ENCODE results near the gene NKTR.

Gene NKTR

DNA sequence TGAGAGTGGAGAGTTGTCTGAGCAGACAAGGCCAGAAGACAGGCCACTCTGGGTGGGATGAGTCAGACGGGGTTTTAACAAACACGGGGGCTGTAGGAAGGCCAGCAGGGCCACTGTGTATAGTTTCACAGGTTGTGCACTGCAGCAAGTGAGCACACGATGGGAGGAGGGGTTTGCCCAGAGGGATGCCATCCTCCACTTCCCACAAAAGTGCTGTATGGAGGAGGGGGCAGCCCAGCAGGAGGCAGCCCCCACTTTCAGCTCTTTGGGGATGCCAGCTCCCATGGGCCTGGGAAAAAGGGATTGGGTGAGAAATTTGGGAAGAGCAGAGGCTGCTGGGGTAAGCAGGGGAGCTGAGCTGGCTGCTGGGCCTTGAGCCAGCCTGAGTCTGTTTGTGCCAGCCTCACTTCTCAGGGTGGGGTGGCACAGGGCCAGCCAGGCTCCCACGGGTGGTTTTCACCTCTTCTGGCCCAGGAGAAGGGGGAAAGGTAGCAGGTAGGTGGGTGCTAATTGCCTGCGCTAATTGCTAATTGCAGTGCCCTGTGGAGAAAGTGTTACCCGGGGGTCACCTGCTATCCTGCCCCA lies 59.7 kb downstream of the NKTR start:
- in situ Hi-C loops (cut with HindIII; ENCODE audit: low sequenced_read_pairs), result loop anchor here (5.0 kb wide), 1 partner anchor 97 kb away; no protein-coding TSS in a partner anchor

DNA sequence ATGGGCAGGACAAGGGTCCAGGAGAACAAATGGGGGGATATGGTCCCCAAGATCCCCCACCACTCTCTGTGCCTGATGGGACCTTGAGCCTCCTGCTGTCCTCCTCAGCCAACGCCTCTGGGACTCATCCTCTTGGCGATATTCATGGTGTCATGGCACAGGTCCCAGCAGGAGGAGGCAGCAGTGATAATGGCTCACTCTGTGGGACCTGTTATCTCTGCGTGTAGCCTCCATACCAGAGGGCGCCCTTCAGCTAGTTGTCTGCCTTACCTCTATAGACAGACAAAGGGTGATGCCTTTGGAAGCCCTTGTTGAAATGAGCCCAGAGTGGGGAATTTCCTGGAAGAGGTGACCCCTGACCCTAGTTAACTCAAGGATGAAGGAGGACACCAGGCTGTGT lies 60.4 kb downstream of the NKTR start:
- in situ Hi-C loops (cut with HindIII; ENCODE audit: low sequenced_read_pairs), result loop anchor here (5.0 kb wide), 1 partner anchor 96 kb away; no protein-coding TSS in a partner anchor

- in situ Hi-C loops (cut with HindIII; ENCODE audit: low sequenced_read_pairs), result loop anchor here (5.0 kb wide), 1 partner anchor 96 kb away; no protein-coding TSS in a partner anchor
These were observed 61.1 kb downstream of the NKTR start for GRCh38 chr3:42661593-42662022.

- in situ Hi-C loops (cut with HindIII; ENCODE audit: low sequenced_read_pairs), result loop anchor here (5.0 kb wide), 1 partner anchor 95 kb away; no protein-coding TSS in a partner anchor
These were observed 61.7 kb downstream of the NKTR start for GRCh38 chr3:42662037-42662812.

GRCh38 chr3:42662813-42663535 lies 62.5 kb downstream of the NKTR start:
- in situ Hi-C loops (cut with HindIII; ENCODE audit: low sequenced_read_pairs), result loop anchor here (5.0 kb wide), 1 partner anchor 94 kb away; no protein-coding TSS in a partner anchor

- in situ Hi-C loops (cut with HindIII; ENCODE audit: low sequenced_read_pairs), result loop anchor here (5.0 kb wide), 1 partner anchor 93 kb away; no protein-coding TSS in a partner anchor
These were observed 63.3 kb downstream of the NKTR start for GRCh38 chr3:42663581-42664437.

DNA sequence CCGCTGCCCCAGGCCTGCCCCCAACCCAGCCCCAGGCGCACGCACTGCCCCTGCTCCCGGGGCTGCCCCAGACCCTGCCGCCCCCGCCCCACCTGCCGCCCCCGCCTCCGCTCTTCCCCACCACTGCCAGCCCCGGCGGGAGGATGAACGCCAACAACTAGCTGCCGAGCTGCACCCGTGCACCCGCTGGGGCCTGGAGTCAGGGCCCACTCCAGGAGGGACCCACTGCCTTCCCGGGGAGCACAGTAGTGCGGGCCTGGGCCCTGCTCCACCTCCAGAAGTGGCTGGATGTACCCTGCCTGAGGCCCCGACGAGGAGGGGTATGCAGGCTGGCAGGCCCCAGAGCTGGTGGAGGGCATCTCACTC lies 63.9 kb downstream of the NKTR start:
- in situ Hi-C loops (cut with HindIII; ENCODE audit: low sequenced_read_pairs), result loop anchor here (5.0 kb wide), 1 partner anchor 93 kb away; no protein-coding TSS in a partner anchor

GRCh38 chr3:42665050-42665878 lies 64.8 kb downstream of the NKTR start:
- in situ Hi-C loops (cut with HindIII; ENCODE audit: low sequenced_read_pairs), result no loop called here

DNA sequence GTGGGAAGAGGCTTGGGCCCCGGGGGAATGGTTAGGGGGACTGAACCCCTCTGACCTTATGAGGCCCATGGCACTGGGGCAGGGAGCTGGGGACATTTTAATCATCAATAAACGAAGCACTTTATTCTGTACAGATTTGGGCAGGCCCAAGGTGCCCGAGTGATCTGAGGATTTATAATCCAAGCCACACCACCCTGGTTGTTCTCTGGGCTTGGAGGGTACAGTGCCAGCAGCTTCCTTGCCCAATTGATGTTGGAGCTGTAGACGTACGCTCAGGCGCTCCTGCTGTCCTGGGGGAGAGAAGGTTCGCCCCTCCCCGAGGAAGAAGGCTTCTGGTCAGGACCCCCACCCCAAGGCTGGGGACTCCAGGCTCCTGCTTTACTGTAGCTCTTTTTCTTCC lies 65.5 kb downstream of the NKTR start:
- in situ Hi-C loops (cut with HindIII; ENCODE audit: low sequenced_read_pairs), result no loop called here

- in situ Hi-C loops (cut with HindIII; ENCODE audit: low sequenced_read_pairs), result no loop called here
These were observed 66.1 kb downstream of the NKTR start for GRCh38 chr3:42666577-42666998.

DNA sequence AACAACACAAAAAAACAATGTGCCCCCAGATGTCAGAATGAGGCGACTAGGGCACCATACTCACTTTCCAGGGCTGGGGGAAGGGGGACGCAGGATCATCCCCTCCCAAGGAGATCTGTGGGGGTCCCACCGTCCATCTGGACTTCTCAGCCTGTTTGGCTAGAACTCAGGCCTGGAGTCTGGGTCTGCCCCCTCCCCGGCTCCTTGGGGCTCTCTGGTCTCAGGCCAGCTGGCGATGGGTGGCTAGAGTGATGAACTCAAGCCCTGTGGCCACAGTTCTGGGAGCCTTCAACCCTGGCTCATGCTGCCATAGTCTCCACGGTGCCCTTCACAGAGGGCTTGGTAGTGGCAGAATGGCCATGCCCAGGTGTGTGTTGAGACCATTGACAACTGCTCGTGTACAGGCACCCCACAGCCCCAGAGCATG lies 66.6 kb downstream of the NKTR start:
- in situ Hi-C loops (cut with HindIII; ENCODE audit: low sequenced_read_pairs), result no loop called here

- in situ Hi-C loops (cut with HindIII; ENCODE audit: low sequenced_read_pairs), result no loop called here
These were observed 67.3 kb downstream of the NKTR start for GRCh38 chr3:42667523-42668412.

- in situ Hi-C loops (cut with HindIII; ENCODE audit: low sequenced_read_pairs), result no loop called here
These were observed 67.9 kb downstream of the NKTR start for GRCh38 chr3:42668413-42668760.

DNA sequence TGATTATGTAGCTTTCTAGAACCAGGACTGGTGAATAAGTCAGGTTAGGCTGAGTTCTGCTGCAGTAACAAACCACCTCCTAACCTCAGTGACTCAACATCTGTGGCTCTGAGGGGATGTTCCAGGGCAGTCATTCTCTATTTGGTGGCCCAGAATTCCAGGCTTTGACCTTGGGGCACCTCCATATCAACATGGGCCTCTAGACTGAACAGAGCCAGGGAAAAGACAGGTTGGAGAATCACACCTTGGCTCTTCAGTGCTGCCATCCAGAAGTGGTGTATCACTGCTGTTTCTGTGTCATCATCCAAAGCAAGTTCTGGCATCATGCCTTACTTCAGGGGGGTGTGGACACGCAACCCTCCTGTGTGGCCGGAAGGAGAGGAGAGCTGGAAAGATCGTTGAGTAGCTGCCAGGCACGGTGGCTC lies 68.3 kb downstream of the NKTR start:
- in situ Hi-C loops (cut with HindIII; ENCODE audit: low sequenced_read_pairs), result no loop called here

DNA sequence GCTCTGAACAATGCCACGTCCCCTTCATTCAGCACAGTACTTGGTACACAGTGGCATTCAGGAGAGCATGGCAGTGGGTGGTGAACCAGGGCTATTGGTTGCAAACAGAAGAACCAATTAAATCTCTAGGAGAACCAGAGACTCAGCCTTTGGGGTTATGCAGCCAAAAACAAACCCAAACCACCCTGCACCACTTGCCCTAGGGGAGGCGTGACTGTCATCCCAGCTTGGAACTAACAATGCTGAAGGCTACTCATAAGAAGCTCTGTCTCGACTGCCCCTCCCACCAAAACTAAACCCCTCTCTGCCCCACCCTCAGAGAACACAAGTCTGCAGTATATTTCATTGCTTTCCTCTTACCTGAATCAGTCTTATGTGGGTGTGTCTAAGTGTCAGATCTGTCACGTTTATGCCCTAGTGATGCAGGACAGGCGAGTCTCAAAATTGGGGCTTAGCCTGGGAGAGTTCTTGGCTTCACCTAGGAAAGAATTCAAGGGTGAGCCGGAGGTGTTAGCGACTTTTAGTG lies 69.6 kb downstream of the NKTR start:
- in situ Hi-C loops (cut with HindIII; ENCODE audit: low sequenced_read_pairs), result no loop called here

DNA sequence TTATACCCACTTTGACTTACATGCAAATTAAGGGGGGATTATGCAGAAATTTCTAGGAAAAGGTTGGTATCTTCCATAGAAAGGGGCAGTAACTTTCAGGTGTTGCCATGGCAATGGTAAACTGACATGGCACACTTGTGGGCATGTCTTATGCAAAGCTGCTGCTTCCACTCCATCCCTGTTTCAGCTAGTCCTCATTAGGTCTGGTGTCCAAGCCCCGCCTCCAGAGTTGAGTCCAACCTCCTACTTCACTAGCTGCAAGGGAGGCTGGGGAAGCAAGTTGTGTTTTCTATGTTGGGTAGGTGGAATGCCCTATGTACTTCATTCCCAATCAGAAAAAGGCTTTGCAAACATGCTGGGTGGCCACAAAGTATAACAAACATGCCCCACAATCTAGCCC lies 70.2 kb downstream of the NKTR start:
- in situ Hi-C loops (cut with HindIII; ENCODE audit: low sequenced_read_pairs), result no loop called here

DNA sequence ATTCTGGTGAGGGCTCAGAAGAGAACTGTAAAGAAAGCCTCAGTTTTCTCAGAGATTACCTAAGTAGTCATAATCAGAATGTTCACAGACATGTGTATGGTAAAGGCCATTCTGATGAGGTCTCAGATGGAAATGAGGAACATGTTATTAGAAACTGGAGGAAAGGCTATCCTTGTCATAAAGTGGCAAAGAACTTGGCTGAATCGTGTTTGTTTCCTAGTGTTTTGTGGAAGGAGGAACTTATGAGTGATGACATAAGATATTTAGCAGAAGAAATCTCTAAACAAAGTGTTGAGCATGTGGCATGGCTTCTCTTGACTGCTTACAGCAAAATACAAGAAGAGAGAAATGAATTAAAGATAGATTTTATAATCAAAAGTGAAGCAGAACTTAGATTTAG lies 72.0 kb downstream of the NKTR start:
- in situ Hi-C loops (cut with HindIII; ENCODE audit: low sequenced_read_pairs), result no loop called here

- in situ Hi-C loops (cut with HindIII; ENCODE audit: low sequenced_read_pairs), result no loop called here
These were observed 72.6 kb downstream of the NKTR start for GRCh38 chr3:42673082-42673481.

All from DLD1 (cell line).